Measurements from ENCODE around the gene OLFM3. TPM values are rescaled to one million over a fixed set of nuclear protein-coding genes. Genes with fewer than 3 reads are reported as not detected.

Gene OLFM3
- total and polyA plus RNA-seq, 2 experiments from 2014 or later = 0.21 to 0.31 TPM

DNA sequence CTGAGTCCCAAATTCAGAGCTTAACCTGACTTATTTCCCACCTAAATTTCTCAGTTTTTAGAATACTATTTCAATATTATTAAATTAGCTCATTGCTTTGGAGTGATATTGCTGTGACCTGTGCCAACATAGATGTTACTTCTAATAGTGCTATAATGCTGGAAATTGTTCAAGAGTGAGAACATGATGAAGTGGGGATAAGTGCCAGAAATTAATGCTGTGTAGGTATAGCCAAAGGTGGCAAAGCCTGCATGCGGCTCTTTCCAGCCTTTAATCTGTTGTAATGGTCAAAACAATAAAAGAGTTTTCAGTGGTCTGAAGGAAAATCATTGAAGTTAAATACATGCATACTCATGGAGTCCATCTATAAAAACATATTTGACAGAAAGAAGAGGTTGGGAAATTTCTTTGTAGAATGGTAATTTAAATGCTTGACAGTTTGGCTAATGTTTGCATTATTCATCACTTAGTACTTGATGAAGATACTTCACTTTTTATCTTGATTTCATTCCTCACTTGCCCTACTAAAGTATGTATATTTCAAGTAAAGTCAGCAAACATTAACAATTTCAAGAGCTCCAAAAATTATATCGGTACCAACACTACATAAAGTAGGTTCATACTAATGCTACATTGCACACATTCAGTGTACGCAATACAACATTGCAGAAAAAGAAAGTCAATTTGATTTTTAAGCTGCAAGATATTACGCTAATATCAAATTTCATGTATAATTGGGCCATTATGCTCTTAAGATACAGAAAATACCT lies 82.1 kb downstream of the OLFM3 start:
- Histone ChIP-seq H3K9me2 (ENCODE audit: insufficient read depth) (no peaks in the 10 kb centered on the region), H3K27ac (ENCODE audit: low read depth) (no peak overlapping the region), H3K36me3 (ENCODE audit: insufficient read depth) (no peaks in the 10 kb centered on the region), H3K4me1 (ENCODE audit: insufficient read depth) (no peaks in the 10 kb centered on the region), H3K4me2 (no peak overlapping the region), H4K20me1 (replicated peaks; ENCODE audit: insufficient read depth) (no peaks in the 10 kb centered on the region), H2AFZ (no peak overlapping the region), H3K4me3 (no peak overlapping the region), H3F3A (replicated peaks; ENCODE audit: low read depth) (no peaks in the 10 kb centered on the region), H3K79me2 (replicated peaks; ENCODE audit: insufficient read depth) (no peaks in the 10 kb centered on the region), H3K27me3 (ENCODE audit: insufficient read depth) (no peaks in the 10 kb centered on the region)
- Mint-ChIP-seq H3K27me3 (ENCODE audit: insufficient read depth, low read depth, poor library complexity) (peaks cover 2% of the 10 kb centered on the region), H3K4me1 (0 out of 3 replicates have a peak, but pooled peaks cover 2% of the 10 kb centered on the region), H3K27ac (no peak overlapping the region), H3K9me3 (no peaks in the 10 kb centered on the region), H3K4me3 (no peak overlapping the region), H3K36me3 (ENCODE audit: low read depth) (no peaks in the 10 kb centered on the region)
- ATAC-seq = no peak
- DNase-seq (ENCODE audit: low spot score) = no peak
- TF ChIP-seq EZH2phosphoT487 (IDR thresholded peaks at IDR 0.05; ENCODE audit: unreplicated experiment) = no peak
- no peak for TF ChIP-seq ZNF331 (CRISPR knock-in tag; IDR thresholded peaks at IDR 0.05; ENCODE audit: low read depth)
- TF ChIP-seq, protein P1, sequence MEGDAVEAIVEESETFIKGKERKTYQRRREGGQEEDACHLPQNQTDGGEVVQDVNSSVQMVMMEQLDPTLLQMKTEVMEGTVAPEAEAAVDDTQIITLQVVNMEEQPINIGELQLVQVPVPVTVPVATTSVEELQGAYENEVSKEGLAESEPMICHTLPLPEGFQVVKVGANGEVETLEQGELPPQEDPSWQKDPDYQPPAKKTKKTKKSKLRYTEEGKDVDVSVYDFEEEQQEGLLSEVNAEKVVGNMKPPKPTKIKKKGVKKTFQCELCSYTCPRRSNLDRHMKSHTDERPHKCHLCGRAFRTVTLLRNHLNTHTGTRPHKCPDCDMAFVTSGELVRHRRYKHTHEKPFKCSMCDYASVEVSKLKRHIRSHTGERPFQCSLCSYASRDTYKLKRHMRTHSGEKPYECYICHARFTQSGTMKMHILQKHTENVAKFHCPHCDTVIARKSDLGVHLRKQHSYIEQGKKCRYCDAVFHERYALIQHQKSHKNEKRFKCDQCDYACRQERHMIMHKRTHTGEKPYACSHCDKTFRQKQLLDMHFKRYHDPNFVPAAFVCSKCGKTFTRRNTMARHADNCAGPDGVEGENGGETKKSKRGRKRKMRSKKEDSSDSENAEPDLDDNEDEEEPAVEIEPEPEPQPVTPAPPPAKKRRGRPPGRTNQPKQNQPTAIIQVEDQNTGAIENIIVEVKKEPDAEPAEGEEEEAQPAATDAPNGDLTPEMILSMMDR (conservative IDR thresholded peaks at IDR 0.05; ENCODE audit: low read depth in 2 of 2) = no peak

DNA sequence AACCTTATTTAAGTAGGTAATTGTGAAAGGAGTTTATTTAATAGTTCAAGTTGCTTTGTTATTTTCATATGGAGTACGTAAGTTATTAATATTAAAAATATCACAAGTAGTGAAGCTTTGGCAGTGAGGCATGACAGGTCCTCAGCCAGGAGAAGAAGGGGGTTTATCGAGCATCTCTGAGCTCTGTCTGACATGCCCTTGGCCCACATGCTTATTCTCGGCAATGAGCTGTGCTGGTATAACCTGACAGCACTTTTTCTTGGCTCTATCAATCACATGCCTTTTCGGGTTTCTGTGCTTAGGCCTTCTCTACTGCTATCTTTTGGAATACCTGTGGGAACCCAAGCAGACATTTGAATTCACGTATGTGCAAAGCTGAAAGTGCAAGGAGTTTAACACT lies 84.8 kb downstream of the OLFM3 start:
- H3K27me3 ChIP-seq (ENCODE audit: insufficient read depth) = no peaks in the 10 kb centered on the region
- H3K9me2 ChIP-seq (ENCODE audit: insufficient read depth) = no peaks in the 10 kb centered on the region
- H3K27me3 Mint-ChIP-seq (ENCODE audit: insufficient read depth, low read depth, poor library complexity) = no peaks in the 10 kb centered on the region
- ATAC-seq = no peak
- H3F3A ChIP-seq (replicated peaks; ENCODE audit: low read depth) = no peaks in the 10 kb centered on the region
- DNase-seq (ENCODE audit: low spot score) = no peak
- no peaks in the 10 kb centered on the region for H3K36me3 ChIP-seq (ENCODE audit: insufficient read depth)
- no peaks in the 10 kb centered on the region for H3K9me3 Mint-ChIP-seq
- H2AFZ ChIP-seq = no peak overlapping the region
- peaks cover 14% of the 10 kb centered on the region for H3K4me1 Mint-ChIP-seq
- no peaks in the 10 kb centered on the region for H3K79me2 ChIP-seq (replicated peaks; ENCODE audit: insufficient read depth)
- H3K27ac Mint-ChIP-seq = no peak overlapping the region
- H3K36me3 Mint-ChIP-seq (ENCODE audit: low read depth) = no peaks in the 10 kb centered on the region
- H3K4me1 ChIP-seq (ENCODE audit: insufficient read depth) = peaks cover 2% of the 10 kb centered on the region
- no peak overlapping the region for H3K4me3 ChIP-seq
- H3K4me3 Mint-ChIP-seq = no peak overlapping the region
- H3K4me2 ChIP-seq = no peak overlapping the region
- no peaks in the 10 kb centered on the region for H4K20me1 ChIP-seq (replicated peaks; ENCODE audit: insufficient read depth)
- H3K27ac ChIP-seq (ENCODE audit: low read depth) = no peak overlapping the region
- TF ChIP-seq, protein P2, sequence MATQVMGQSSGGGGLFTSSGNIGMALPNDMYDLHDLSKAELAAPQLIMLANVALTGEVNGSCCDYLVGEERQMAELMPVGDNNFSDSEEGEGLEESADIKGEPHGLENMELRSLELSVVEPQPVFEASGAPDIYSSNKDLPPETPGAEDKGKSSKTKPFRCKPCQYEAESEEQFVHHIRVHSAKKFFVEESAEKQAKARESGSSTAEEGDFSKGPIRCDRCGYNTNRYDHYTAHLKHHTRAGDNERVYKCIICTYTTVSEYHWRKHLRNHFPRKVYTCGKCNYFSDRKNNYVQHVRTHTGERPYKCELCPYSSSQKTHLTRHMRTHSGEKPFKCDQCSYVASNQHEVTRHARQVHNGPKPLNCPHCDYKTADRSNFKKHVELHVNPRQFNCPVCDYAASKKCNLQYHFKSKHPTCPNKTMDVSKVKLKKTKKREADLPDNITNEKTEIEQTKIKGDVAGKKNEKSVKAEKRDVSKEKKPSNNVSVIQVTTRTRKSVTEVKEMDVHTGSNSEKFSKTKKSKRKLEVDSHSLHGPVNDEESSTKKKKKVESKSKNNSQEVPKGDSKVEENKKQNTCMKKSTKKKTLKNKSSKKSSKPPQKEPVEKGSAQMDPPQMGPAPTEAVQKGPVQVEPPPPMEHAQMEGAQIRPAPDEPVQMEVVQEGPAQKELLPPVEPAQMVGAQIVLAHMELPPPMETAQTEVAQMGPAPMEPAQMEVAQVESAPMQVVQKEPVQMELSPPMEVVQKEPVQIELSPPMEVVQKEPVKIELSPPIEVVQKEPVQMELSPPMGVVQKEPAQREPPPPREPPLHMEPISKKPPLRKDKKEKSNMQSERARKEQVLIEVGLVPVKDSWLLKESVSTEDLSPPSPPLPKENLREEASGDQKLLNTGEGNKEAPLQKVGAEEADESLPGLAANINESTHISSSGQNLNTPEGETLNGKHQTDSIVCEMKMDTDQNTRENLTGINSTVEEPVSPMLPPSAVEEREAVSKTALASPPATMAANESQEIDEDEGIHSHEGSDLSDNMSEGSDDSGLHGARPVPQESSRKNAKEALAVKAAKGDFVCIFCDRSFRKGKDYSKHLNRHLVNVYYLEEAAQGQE (IDR thresholded peaks at IDR 0.05; ENCODE audit: unreplicated experiment) = no peak
- TF ChIP-seq CREB1 (CRISPR knock-in tag; IDR thresholded peaks at IDR 0.05; ENCODE audit: low read depth) = no peak
- TF ChIP-seq ZNF462 (CRISPR knock-in tag; IDR thresholded peaks at IDR 0.05) = no peak
- no peak for TF ChIP-seq JUNB (IDR thresholded peaks at IDR 0.05; ENCODE audit: unreplicated experiment)
- no peak for TF ChIP-seq EZH2phosphoT487 (IDR thresholded peaks at IDR 0.05; ENCODE audit: unreplicated experiment)
- no peak for TF ChIP-seq ZNF114 (CRISPR knock-in tag; IDR thresholded peaks at IDR 0.05)
